Activated CD8-positive, alpha-beta memory T cell treated with anti-CD3 and anti-CD28 coated beads for 36 hours (primary cell): ENCODE measurements around the gene HNRNPD. TPM values are rescaled to one million over a fixed set of nuclear protein-coding genes. Genes with fewer than 3 reads are reported as not detected.
"Not testable (repeated sequence)": the region's sequence is repeated elsewhere in the genome, so short reads cannot be mapped to it uniquely, and the experiment has no call there.

Source experiments
- CTCF ChIA-PET: fragments of 350-600 bp; sonication (Branson Sonifier 250); formaldehyde crosslinking; loops from one replicate; lab custom pipeline; 2021; ENCODE audit warnings: antibody characterized with exemption; lab: Charles Lee
- POLR2A ChIA-PET: fragments of 350-600 bp; sonication (Branson Sonifier 250); formaldehyde crosslinking; loops from one replicate; lab custom pipeline; 2021; ENCODE audit warnings: antibody characterized with exemption; lab: Charles Lee
- total RNA-seq, 2 experiments: library from RNA; stranded (reverse); gene quantifications; one replicate each; pipeline ENCODE4 v1.2.3, GENCODE V29; 2021

Gene HNRNPD, protein sequence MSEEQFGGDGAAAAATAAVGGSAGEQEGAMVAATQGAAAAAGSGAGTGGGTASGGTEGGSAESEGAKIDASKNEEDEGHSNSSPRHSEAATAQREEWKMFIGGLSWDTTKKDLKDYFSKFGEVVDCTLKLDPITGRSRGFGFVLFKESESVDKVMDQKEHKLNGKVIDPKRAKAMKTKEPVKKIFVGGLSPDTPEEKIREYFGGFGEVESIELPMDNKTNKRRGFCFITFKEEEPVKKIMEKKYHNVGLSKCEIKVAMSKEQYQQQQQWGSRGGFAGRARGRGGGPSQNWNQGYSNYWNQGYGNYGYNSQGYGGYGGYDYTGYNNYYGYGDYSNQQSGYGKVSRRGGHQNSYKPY
- 100 to 1,000 TPM; 482 to 488 TPM for total RNA-seq

DNA sequence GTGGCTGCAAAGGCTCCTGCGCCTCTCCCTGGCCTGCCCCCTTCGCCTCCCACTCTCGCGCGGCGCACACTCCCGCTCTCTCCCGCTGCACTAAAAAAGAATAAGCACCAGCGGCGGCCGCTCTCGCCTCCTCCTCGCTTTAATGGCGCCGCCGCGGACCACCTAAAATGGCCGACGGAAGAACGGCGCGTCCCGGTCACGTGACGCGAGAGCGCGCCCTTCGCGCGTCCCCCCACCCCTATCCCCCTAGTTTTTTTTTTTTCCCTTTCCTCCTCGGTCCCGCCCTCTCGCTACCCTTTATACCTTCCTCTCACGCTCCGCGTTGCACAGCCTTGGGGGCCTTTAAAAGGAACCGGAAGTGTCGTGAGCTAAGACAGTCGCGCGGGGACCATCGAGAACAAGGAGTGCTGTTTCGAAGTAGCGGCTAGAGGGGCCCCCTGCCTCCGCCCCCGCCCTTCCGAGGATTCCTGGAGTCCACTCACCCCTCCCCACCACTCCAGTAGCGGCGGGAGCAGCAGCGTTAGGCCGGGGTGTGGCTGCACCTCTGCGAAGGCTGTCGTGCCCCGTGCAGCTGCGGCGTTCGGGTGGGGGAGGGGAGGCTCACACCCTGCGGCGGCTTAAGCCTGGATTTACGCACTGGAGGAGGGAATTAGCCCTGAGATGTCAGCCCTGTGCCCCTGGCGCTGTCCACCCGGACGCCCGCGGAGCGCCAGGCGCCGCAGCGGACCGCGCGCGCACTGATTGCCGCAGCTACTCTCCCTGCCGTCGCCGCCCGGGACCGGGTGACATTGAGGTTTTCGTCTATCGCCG is at the start of gene HNRNPD:
Gene HNRNPD, minus strand, starts transcription at position 176 of the 810 bp plus-strand sequence. CDS start 313 bp downstream, outside the sequence.
- ChIA-PET POLR2A (interaction anchor here (0.6 to 1.9 kb wide), 9 partner anchors 12 to 902 kb away, joined by 4 to 41 read pairs (median 6); partner anchors contain the start of gene RASGEF1B), CTCF (interaction anchor here (0.7 to 1.4 kb wide), 3 partner anchors 14 to 55 kb away, joined by 3 to 8 read pairs (median 3); no protein-coding TSS in a partner anchor)

DNA sequence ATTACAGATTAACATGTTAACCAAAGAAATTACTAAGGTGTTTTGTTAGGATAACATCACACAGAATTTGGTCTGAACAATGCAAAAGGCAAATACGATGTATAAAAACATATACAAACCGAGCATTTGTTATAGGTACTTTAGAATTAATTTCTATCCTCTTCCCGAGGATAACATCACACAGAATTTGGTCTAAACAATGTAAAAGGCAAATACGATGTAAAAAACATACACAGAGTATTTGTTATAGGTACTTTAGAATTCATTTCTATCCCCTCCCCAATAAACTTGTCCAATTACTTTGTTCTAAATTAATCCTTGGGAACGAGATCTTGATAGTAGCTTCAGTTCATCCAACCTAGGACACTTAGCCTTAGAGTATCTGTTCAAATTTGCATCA is 48.8 kb upstream of the HNRNPD start:
- POLR2A ChIA-PET = no interaction called here
- CTCF ChIA-PET = interaction anchor here (1.0 kb wide), 1 partner anchor 67 kb away, joined by 3 read pairs; no protein-coding TSS in a partner anchor

DNA sequence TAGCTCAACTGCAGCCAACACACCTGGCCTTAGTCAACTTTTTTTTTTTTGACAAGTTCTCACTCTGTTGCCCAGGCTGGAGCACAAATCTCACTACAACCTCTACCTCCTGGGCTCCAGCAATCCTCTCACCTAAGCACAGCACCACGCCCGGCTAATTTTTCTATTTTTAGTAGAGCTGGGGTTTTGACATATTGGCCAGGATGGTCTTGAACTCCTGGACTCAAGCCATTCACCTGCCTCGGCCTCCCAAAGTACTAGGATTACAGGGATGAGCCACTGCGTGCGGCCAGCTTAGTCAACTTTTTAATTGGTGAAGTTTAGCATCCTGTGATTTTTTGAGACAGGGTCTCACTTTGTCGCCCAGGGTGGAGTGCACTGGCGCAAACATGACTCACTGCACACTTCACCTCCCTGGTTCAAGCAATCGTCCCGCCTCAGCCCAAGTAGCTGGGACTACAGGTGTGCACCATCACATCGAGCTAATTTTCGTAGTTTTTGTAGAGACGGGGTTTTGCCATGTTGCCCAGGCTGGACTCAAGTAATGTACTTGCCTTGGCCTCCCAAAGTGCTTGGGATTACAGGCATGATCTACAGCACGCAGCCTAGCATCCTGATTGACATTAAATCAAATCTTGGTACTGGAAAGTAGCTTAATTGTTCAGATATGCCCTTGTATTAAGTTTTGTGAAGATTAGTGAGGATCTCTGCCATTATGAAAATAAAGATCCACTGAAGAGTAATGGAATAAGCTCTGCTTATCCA is 48.2 kb upstream of the HNRNPD start:
- ChIA-PET POLR2A (interaction anchor here (0.5 kb wide), 1 partner anchor 688 kb away, joined by 3 read pairs; no protein-coding TSS in a partner anchor), CTCF (interaction anchor here (1.0 kb wide), 1 partner anchor 66 kb away, joined by 3 read pairs; no protein-coding TSS in a partner anchor)

DNA sequence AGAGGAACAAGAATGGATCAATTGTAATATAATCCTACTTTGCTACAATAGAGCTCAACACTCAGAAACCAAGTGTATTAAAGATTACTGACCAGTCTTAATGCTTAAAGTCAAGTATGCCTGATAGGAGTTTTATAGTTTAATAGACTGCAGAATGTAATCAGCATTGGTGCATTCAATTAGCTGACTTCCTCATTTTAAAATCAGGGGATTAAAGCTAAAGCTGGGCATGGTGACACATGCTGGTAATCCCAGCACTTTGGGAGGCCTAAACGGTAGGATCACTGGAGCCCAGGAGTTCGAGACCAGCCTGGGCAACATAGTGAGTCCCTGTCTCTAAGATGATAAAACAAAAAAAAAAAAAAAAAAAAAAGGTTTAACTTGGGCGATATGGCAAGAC is 45.7 kb upstream of the HNRNPD start:
- CTCF ChIA-PET = interaction anchor here (1.7 kb wide), 1 partner anchor 9 kb away, joined by 10 read pairs; no protein-coding TSS in a partner anchor
- POLR2A ChIA-PET = interaction anchor here (0.6 kb wide), 1 partner anchor 742 kb away, joined by 4 read pairs; no protein-coding TSS in a partner anchor

DNA sequence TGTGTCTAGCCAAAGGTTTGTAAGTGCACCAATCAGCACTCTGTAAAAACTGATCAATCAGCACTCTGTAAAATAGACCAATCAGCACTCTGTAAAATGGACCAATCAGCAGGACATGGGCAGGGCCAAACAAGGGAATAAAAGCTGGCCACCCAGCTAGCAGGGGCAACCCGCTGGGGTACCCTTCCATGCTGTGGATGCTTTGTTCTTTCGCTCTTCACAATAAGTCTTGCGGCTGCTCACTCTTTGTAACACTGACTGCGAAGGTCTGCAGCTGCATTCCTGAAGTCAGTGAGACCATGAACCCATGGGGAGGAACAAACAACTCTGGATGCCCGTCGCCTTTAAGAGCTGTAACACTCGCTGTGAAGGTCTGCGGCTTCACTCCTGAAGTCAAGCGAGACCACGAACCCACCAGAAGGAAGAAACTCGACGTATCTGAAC is 42.2 kb upstream of the HNRNPD start:
- ChIA-PET CTCF (interaction anchor here (1.2 kb wide), 1 partner anchor 13 kb away, joined by 3 read pairs; no protein-coding TSS in a partner anchor), POLR2A (no interaction called here)

DNA sequence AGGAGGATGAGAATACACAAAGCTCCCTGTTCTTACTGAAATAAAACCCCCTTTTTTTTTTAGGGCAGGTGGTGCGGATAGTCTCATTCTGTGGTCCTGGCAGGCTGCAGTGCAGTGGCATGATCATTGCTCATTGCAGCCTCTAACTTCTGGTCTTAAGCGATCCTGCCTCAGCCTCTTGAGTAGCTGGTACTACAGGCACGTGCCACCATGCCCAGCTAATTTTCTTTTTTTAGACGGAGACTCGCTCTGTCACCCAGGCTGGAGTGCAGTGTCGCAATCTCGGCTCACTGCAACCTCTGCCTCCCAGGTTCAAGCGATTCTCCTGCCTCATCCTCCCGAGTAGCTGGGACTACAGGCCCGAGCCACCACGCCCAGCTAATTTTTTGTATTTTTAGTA is 41.3 kb upstream of the HNRNPD start:
- CTCF ChIA-PET, POLR2A ChIA-PET: not testable (repeated sequence)

DNA sequence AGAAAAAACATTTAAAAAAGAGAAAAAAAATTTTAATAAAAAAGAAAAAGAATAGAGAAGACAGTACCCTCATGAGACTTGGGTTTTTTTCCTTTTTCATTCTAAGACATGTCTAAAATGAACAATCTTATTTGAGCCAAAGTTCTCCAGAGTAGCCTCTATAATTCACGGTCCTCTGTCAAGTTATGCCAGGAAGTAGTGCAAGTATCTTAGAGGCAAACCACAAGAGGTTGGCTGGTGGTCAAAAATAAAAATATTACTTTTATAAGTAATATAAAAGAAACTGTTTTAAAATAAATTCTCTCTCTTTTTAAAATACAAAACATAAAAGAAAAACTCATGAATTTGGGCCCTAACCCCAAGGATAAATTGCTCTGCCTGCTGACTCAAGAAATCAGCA is 29.9 kb upstream of the HNRNPD start:
- CTCF ChIA-PET = no interaction called here
- POLR2A ChIA-PET = no interaction called here

DNA sequence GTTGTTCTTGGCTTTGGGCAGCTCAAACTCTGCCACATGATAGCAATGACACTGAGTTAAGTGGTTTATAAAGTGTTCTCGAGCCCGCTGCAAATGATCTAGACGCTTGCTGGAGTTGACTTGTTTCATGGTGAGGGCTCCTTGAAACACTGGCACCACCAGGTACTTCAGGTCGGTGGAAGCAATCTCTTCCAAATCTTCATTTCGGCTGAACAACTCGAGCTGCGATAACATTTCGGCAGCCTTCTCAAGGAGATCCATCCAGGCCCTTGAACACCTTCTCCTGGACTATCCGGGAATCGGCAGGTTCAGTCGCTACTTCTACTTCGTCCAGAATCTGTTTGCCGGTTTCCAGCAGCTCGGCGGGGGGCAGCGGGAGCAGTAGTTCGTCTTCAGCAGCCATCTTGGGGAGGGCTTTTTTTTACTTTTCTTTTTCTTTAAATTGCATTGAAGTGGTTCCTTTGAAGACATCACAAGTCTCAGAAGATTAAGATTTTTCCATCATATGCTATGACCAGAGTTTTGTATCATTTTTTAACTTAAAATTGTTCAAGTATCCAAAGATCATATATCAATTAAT is 28.5 kb upstream of the HNRNPD start:
- CTCF ChIA-PET = no interaction called here

DNA sequence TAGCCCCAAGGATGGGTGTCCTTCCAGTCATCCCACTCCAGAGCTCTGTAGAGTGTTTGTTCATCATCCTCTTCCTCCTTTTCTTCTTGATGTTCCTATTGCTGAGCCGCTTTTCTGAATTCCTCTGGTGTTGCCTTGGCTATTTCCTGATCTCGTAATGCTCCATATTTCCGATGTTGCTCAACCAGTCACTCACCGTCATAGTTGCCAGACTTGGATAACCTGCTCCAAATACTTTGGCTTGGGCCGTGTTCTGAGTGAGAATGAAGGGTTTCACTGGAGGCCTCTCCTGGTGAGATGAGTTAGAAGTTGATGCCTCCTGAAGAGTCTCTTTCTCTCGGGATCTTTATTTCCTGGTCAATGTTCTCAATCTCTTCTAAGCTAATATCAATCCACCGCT is 27.8 kb upstream of the HNRNPD start:
- ChIA-PET CTCF (no interaction called here), POLR2A (no interaction called here)

More for the DNA sequence above, 28.5 kb upstream of the HNRNPD start:
- POLR2A ChIA-PET = no interaction called here

DNA sequence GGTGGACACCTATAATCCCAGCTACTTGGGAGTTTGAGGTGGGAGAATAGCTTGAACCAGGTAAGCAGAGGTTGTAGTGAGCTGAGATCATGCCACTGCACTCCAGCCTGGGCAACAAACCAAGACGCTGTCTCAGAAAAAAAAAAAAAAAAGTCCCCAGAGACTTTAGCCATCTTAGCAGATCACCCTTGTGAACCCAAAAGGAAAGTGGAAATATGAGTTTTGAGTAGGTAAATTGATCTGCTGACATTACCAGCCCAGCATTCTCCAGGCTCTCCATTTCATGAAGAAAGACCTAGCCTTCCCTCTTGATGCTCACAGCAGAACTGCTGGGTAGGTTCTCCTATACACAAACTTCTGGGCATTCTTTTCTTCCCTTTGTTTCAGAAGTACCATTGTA is 24.5 kb upstream of the HNRNPD start:
- ChIA-PET CTCF (interaction anchor here (0.7 kb wide), 1 partner anchor 44 kb away, joined by 4 read pairs; no protein-coding TSS in a partner anchor), POLR2A (interaction anchor here (0.5 kb wide), 1 partner anchor 24 kb away, joined by 4 read pairs; no protein-coding TSS in a partner anchor)

DNA sequence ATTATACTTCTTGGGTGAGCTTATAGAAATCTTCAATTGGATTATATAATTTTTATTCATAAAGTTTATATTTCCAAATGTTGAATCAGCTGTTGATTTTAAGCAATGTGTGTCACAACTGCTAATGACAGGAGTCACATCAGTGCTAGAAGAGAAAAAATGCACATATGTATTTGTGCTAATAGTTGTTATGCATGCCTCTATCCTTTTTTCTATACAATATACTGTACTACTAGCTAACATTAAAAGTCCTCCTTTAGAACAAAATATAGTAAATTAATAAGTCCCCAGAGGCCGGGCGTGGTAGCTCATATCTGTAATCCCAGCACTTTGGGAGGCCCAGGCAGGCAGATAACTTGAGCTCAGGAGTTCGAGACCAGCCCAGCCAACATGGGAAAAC is 23.7 kb upstream of the HNRNPD start:
- CTCF ChIA-PET = no interaction called here
- POLR2A ChIA-PET = interaction anchor here (0.5 to 0.7 kb wide), 2 partner anchors 23 to 29 kb away, joined by 4 to 6 read pairs; no protein-coding TSS in a partner anchor

DNA sequence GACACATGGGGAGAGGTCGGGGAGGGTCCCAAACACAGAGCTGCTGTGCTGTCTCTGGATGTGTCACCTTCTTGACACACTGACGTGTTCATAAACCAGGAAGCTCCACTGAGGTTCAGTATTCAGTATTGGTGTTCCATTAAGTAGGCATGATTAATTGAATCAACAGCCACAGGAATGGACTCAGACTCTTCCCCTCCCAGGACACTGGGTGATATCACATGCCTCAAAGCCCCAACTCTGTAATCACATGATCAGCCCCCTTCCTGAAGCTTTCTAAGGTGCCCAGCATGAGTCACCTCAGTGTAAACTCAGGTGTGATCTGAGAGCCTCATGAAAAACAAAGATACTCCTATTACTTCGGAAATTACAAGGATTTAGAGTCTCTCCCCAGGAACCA is 21.1 kb upstream of the HNRNPD start:
- ChIA-PET CTCF (no interaction called here), POLR2A (no interaction called here)

DNA sequence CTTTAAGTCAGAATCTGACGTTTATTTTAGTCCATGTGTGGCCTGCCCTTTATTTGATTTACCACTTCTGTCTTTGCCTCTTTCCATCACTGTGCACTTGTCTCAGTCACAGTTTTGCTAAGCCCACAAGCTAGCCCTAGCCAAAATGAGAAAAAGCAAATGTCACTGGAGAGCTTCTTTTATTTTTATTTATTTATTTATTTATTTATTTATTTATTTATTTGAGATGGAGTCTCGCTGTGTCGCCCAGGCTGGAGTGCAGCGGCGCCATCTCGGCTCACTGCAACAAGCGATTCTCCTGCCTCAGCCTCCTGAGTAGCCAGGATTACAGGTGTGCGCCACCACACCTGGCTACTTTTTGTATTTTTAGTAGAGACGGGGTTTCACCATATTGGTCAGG is 16.3 kb upstream of the HNRNPD start:
- POLR2A ChIA-PET = interaction anchor here (0.7 kb wide), 1 partner anchor 30 kb away, joined by 3 read pairs; no protein-coding TSS in a partner anchor
- CTCF ChIA-PET = not testable (repeated sequence)

DNA sequence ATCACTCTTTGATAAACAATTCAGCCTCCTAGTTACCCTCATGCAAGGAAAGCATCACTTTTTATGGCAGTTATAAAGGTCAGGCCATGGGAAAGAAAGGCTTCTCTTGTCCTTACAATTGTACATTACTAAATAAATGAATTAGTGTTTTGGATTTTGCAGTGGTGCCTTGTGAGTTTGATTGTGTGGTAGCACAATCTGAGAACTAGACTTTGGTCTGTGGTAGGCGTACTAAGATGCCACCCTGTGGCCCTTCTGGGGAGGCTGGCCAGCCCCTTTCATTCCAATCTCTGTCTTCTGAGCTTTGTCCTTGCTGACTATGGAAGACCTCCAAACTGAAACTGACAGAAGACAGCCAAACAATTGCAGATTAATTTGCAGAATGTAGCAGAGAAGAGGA is 14.6 kb upstream of the HNRNPD start:
- POLR2A ChIA-PET = no interaction called here

DNA sequence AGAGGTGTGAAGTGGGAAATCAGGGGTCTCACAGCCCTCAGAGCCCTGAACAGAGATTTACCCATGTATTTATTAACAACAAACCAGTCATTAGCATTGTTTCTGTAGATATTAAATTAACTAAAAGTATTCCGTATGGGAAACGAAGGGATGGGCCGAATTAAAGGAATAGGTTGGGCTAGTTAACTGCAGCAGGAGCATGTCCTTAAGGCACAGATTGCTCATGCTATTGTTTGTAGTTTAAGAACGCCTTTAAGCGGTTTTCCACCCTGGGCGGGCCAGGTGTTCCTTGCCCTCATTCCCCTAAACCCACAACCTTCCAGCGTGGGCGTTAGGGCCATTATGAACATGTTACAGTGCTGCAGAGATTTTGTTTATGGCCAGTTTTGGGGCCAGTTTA is 12.5 kb upstream of the HNRNPD start:
- POLR2A ChIA-PET = interaction anchor here (1.1 kb wide), 1 partner anchor 12 kb away, joined by 4 read pairs; no protein-coding TSS in a partner anchor
- CTCF ChIA-PET = not testable (repeated sequence)

More for the DNA sequence above, 14.6 kb upstream of the HNRNPD start:
- CTCF ChIA-PET = no interaction called here

DNA sequence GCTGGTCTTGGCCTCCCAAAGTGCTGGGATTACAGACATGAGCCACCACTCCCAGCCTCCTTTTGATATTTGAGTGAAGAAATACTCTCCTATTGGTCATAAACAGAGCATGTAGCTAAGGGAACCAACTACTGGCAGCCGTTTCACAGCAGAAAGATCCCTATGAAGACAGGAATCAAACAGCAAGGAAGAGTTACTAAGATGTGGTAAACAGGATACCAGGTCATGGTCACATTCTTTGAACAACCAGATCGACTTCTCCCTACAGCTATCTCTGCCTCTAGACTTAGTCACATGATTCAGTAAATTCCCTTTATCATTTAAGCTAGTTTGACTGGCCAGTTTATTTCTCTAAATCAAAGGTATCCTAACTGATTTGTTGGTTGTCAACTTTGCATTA is 9.0 kb upstream of the HNRNPD start:
- POLR2A ChIA-PET = no interaction called here
- CTCF ChIA-PET = interaction anchor here (1.5 kb wide), 1 partner anchor 15 kb away, joined by 3 read pairs; no protein-coding TSS in a partner anchor

DNA sequence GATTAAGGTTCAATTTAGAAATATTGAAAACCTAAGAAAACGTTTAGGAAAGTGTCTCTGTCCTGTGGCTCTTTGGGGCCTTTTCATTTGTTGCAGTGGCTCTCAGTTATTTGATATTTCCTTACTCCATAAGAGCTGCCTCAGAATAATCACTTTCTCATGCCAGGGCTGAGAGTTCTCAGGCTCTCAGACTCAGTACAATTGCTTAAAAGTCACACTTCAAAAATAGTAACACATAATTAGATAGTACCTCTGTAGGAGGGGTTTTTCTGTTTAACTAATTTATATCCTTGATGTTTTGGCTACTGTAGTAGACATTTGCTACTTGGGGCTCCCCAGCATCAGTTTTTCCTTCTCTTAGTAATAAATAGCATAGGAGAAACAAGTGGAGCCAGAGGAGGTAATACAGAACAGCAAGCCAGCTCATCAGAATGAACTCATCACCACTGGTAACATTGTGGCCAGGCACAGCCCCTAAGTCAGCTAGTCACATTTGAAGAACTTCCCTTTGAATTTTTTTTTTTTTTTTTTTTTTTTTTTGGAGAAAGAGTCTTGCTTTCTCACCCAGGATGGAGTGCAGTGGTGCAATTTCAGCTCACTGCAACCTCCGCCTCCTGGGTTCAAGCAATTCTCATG is 8.0 kb upstream of the HNRNPD start:
- ChIA-PET CTCF (interaction anchor here (1.5 kb wide), 1 partner anchor 14 kb away, joined by 3 read pairs; no protein-coding TSS in a partner anchor), POLR2A (interaction anchor here (0.6 to 1.1 kb wide), 4 partner anchors 26 to 902 kb away, joined by 4 to 8 read pairs (median 6); no protein-coding TSS in a partner anchor)
